ENCODE data around the gene LDLRAD4. TPM values are rescaled to one million over a fixed set of nuclear protein-coding genes. Genes with fewer than 3 reads are reported as not detected.

The LDLRAD4 gene
- polyA plus RNA-seq, 3 donors = 9.5 to 10.1 (median 9.6) TPM

DNA sequence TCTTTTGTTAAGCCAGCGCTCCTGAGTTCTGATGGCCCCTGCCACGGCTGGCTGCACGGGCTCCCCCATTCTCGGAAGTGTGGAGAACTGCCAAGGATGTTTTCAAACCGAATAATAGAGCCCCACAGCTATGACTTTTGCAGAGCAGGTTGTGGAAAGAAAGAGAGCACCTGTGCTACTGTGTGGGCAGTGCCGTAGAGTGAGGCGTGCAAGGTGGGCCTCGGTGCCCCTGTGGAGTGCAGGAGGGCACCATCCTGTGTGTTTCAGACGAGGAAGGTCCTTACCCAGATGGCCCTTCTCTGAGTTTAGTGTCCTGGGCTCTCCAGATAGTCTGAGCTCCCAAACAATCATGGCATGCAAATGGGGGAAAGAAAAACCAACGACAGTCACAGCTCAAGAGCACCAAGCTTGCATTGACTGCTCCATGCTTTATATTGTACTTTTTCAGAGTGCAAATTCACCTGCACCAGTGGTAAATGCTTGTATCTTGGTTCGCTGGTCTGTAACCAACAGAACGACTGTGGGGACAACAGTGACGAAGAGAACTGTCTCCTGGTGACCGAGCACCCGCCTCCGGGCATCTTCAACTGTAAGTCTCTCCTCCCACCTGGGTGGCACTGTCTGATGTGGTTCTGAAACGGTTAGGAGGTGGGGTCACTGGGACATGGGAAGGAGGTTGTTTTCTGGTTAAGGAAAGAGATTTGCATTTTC is 219.4 kb downstream of the LDLRAD4 start:
- no peak for DNase-seq (ENCODE audit: low read depth in 3 of 3, low spot score in 2 of 3)

DNA sequence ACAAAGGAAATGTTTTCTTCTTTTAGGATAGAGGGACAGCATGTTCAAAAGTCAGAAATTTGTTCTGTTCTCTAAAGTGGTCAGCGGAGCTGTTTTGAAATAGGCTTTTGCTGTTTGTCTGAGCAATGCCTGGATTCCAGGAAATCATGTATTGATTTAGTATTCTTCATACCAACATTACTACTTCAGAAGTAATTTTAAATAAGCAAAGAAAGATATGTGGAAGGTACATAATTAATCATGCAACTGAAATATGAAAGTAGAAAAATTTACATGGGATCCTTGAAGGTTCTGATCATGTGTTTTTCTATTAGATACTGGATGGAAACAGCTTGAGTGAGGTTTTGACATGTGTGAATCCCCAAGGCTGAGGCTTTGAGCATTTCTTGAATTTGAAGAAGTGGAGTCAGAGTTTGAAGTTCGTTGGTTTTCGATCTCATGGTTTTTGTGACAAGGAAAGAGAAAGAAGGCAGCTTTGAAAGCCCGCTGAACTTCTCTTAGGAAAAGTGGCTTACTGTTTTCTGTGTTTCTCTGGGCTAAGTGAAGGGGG is 220.0 kb downstream of the LDLRAD4 start:
- no peak for DNase-seq (ENCODE audit: low read depth in 3 of 3, low spot score in 2 of 3)

DNA sequence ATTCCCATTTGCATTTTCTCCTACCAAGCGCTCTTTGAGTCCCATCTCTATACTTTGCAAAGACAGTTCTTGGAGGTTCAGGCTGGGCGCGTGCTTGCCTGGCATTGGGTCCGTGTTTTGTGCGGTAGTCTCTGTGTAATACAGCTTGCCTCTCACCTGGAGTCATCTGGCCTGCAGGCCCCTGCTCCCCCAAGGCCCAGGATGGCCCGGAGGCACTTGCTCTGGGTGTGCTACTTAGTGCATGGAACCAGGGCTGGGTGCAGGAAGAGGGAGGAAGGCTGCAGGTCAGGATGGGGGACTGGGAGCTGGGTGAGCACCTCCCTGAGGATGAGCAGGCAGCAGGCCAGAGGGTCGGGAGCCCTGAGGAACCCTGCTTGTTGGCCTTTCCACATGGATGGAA is 220.9 kb downstream of the LDLRAD4 start:
- no peak for DNase-seq (ENCODE audit: low read depth in 3 of 3, low spot score in 2 of 3)

DNA sequence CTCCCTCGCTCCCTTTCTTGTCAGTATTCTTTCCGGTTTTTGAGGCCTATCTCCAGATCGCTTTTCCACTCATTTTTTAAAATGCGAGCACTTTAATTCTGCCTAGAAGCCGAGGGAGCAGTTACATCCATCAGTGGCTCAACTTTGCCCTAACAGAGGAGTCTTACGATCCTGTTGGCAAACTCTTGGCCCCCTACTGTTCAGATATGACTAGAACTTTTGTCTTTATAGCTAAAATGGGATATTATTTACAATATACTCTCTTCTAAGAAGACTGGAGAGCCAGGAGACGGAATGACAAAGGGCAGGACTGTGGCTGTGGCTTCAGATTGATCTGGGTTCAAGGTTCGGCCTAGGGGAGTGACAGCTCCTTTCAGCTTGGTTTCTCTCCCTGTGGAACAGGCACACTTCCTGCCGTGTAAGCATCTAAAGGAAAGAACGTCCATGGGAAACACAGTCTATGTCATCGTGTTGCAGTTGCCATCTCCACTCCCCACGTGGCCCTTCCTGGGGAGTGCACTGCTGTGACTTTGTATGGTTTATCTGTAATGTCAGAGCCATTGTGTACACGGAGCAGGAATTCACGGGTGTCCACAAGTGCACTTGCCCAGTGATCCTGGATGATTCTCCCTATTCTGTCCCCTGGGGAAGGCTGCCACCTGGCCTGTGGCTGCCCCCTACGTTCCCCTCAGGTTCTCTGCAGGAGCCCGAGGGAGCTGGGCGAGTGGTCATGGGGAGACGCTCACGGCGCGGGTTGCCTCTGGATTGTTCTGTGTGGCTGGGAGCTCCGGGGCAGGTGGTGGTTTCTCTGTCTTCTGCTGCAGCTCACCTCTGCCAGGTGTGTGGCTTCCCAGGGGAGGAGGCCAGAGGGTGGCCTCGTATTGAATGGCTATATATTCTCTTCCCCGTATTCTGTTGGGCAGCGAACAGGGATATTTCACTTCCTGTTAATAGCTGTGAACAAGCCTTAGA is 222.0 kb downstream of the LDLRAD4 start:
- no peak for DNase-seq (ENCODE audit: low read depth in 3 of 3, low spot score in 2 of 3)

DNA sequence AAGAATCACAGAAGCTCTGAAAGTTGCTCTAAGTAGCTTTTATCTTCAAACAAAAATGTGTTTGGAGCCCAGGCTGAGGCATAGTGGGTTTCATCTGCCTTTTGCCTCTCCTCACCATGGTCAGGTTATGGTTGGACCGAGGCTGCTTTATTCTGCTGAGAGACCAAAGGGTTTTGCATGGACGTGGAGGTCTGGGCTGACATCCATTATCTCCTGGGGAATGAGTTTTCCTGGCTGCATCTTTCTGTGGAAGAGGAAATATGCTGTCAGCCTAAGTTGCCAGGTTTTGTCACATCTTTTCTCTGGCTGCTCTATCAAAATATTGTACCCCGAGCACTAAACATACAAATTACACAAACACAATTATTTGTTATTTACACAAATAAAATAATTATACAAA is 223.2 kb downstream of the LDLRAD4 start:
- DNase-seq (ENCODE audit: low read depth in 3 of 3, low spot score in 2 of 3) = no peak

DNA sequence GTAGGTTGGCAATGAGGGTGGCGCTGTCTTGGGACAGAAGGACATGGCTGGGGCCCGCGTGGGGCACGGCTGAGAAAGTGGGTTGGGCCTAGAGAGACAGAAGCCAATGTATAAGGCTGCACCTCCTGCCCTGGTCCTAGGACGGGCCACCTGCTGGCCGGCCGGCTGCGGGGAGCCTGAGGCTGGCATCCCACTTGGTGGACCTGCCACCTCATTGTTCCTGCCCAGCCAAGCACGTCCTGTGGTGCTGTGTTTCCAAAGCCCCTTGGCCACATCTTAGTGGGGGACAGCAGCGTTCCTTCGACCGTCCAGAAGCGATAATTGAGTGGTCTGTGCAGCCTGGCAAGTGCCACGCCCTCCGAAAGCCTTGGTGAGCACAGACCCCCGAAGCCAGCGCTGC is 223.9 kb downstream of the LDLRAD4 start:
- no peak for DNase-seq (ENCODE audit: low read depth in 3 of 3, low spot score in 2 of 3)

DNA sequence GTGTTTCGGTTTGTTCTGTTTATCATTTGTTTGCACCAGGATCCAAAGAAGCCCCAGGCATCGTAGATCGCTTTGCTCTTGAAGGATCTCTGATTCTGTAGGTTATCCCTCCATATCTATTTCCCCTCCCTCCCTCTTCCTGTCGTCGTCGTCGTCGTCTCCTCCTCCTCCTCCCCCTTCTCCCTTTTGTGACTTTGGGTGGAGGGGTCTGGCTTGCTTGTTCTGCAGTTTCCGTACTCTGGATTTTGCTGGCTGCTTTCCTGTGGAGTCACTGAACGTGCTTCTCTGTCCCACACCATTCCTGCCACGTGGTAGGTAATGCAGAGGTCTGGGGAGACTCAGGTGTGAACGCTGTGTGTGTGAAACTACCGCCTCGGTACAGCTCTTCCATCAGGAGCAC is 225.0 kb downstream of the LDLRAD4 start:
- no peak for DNase-seq (ENCODE audit: low read depth in 3 of 3, low spot score in 2 of 3)

DNA sequence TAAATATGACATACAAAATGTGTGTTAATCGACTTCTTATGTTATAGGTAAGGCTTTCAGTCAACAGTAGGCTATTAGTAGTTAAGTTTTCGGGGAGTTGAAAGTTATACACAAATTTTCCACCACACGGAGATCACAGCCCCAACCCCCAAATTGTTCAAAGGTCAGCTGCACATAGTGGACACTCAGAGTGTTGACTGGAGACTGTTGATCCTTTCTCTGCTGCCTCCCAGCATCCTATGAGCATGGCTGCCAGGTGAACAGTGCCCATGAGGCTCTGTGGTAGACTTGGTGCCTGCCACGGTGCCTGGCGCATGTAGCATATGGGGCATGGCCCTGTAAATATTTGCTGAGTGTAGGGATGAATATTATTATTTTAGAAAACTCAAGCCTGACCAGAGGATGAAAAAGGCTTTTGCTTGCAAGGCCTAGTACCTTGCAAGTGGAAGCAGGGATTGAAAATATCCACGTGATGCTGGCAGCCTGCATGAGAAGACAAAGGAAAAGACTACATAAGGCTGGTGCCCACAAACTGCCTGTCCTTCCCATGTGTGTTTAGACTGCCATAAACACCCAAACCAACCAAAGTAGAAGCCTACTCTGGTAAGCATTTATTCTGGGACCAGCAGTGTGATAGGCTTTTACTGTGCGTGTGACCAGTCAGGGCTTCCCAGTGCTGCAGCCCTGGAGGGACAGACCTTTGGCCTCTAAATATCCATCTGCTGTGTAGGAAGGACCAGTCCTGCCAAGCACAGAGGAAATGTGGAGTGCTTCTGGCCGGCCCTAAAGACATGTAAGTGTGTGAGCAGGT is 226.1 kb downstream of the LDLRAD4 start:
- no peak for DNase-seq (ENCODE audit: low read depth in 3 of 3, low spot score in 2 of 3)

DNA sequence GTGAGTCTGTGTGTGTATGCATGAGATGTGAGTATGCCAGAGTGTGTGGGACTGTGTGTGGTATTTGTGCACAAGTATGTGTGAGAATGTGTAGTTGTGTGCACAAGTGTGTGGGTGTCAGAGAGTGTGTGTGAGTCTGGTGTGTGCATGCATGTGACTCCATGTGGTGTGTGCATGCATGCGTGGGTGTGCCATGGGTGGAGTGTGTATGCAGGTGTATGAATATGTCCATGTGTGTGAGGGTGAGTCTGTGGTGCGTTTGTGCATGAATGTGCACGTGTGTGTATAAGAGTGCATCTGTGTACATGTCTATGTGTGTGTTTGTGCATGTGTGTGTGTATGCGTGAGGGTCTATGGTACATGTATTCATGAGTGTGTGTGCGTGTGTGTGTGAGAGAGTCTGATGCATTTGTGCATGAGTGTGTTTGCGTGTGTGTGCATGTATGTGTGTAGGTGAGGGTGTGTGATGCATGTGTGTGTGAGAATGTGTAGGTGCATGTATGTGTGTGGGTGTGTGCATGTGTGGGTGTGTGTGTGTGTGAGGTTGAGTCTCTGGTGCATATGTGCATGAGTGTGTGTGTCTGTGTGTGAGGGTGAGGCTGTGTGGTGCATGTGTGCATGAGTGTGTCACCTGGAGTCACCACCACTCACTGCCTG is 226.8 kb downstream of the LDLRAD4 start:
- no peak for DNase-seq (ENCODE audit: low read depth in 3 of 3, low spot score in 2 of 3)

DNA sequence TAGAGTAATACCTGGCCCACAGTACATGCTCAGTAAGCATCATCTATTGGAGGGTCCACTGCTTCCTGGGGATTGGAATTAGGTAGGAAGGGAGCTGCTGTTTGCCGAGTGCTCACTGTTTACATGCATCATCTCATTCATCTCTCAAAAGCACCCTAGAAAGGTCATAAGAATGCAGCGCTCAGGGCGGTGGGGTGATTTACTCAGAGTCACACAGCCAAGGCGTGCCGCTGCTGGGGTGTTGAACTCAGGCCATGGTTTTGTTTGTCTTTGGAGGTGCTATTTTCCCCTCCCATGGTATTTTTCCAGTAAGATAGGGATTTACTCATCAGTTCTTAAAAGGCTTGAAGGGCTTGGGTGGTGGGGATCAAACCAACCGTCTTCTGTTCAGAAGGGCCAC is 227.5 kb downstream of the LDLRAD4 start:
- DNase-seq (ENCODE audit: low read depth in 3 of 3, low spot score in 2 of 3) = no peak

DNA sequence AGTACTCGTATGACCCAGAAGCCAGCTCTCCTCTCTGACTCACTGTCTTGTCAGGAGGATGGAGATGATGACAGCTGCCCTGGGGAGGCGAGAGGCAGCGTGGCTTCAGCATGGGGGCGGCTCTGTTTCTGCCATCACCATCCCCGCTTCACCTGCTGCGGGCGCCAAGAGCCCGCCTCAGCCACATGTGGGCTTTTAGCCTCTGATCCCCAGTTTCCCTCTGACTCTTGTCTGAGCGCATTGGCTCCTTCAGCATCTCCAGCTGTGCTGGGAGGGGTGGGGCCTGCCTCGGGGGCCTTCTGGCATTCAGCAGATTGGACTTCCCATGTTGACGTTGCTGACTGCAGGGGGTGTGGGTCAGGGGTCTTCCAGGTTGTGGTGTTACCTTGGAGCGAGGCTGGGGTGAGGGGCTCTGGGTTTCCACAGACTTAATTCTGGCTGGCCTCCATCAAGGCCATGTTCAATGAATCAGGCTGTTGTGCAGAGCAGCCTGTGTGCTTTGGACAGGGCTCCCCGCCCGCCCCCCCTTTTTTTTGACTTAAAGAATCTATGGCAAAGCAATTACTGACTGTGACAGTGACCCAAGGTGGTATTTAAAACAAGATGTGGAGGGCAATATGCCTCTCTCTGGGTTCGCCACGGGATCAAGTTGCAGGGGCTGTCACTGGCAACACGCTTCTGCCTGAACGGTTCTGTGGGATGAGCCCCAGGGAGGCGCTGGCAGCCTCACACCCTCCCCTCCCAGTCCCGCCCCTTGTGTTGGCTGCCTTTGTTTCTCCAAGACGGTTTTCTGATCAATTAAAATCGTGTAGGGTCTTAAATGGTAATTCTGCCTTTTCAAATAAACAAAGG is 228.3 kb downstream of the LDLRAD4 start:
- no peak for DNase-seq (ENCODE audit: low read depth in 3 of 3, low spot score in 2 of 3)

DNA sequence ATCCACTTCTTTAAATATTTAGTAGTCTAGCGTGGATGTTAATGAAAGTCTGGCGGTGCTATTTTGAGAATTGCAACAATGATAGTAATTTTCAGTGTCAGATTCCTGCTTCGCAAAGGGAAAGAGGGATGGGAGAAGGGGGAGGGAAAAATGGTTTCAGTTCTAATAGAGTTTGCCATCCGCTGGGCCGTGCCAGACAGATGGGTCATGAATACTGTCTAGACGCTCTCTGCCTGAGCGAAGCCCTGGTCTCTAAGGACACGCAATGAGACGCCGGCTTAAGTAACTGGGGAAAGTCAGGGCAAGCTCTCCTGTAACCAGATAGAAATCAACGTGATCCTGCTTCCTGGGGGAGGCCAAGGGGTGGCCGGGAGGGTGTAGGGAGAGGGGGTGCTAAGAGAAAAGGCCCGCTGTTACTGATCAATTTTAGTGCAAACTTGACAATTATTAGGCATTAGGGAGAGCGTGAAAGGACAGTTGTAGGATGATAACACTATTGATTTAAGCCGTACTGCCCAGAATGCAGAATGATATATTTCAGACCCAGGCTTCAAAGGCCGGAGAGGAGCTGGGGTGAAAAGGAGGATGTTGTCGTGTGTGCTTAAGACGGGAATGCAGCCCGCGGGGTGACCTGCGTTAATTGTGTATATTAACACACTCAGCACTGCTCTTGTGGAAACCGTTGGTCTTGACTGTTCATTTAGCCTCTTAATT is 229.2 kb downstream of the LDLRAD4 start:
- DNase-seq (ENCODE audit: low read depth in 3 of 3, low spot score in 2 of 3) = peak in 1 of 3 donors; percentile 31

DNA sequence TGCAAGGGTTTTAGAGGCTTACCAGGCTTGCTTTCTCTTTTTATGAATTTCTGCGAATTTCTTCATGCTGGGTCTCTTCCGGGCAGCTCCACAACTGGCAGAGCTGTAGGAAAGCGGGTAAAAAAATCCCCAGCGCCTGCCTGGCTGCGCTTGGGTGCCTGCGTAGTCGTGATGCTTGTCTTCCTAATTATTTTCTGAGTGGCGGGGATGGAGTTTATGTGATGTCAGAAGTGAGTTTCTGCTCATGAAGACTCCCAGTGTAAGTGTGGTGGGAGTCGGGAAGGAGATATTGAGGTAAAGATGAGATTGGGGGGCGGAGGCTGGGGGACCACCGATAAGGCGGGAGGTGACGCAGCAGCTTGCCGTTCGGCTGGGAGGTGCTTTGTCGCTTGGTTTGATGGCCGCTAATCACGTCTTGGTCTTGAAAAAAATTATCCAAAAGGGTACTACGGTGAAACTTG is 229.8 kb downstream of the LDLRAD4 start:
- no peak for DNase-seq (ENCODE audit: low read depth in 3 of 3, low spot score in 2 of 3)

DNA sequence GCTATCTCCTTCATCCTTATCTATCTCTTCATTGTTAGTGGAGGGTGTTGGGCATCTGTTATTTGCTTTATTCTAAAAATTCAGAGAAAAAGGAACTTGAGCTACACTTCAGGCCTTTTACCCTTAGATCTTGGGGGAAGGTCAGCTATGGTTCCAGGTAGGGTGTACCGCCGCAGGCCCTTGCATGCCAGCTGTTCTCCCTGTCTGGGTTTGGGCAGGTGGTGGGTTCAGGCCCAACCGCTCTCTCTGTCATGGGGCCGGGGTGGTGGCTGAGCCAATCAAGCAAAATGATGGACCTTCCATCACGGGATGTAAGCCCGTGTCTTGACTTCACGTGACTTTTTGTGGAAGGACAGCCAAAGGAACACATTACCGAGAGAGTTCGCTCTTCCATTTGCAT is 231.1 kb downstream of the LDLRAD4 start:
- no peak for DNase-seq (ENCODE audit: low read depth in 3 of 3, low spot score in 2 of 3)

DNA sequence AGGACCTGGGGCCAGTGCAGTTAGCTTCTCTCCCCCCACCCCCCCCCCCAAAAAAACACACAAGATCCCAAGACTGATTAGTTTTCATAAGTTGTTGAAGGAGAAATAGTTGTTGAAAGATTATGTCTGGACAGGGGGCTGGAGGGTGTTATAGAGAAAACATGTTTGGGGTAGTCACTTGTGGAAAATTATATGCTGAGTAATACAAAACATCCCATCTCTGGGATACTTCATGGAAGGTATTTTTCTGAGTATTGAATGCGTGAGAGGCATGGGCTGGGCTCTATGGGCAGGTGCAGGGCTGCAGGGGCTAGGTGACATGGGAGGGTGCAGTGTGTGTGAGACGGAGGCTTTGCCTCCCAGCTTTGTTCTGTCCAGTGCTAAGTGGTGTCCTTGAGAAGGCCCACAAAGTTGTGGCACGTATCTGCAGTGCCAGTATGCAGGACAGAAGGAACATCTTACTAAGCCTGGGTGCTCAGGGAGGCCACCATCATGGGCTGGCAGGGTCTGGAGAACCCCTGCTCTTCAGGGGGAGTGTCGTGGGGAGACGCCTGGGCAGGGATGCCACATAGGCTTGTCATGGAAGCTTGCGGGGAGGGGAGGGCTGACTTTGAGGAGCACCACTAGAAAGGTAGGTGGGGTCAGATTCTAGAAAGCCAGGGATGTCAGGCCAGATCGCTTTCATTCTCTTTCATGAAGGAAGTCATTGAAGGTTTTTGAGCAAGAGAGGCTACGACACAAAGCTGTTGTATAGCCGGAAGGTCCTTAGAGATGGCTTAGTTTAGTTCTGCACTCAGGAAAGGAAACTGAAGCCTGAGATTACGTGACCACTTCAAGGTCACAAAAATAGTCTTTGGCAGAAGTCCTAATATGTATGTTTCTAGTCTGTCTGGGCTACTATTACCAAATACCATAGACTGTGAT is 232.0 kb downstream of the LDLRAD4 start:
- DNase-seq (ENCODE audit: low read depth in 3 of 3, low spot score in 2 of 3) = no peak

DNA sequence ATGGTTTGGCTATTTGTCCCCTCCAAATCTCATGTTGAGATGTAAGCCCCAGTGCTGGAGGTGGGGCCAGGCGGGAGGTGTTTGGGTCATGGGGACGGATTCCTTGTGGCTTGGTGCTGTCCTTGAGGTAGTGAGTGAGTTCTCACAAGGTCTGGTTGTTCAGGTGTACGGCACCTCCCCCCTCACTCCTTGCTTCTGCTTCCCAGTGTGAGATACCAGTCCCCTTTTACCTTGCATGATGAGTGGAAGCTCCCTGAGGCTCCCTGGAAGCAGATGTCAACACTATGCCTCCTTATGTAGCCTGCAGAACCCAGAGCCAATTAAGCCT is 232.6 kb downstream of the LDLRAD4 start:
- DNase-seq (ENCODE audit: low read depth in 3 of 3, low spot score in 2 of 3) = no peak

DNA sequence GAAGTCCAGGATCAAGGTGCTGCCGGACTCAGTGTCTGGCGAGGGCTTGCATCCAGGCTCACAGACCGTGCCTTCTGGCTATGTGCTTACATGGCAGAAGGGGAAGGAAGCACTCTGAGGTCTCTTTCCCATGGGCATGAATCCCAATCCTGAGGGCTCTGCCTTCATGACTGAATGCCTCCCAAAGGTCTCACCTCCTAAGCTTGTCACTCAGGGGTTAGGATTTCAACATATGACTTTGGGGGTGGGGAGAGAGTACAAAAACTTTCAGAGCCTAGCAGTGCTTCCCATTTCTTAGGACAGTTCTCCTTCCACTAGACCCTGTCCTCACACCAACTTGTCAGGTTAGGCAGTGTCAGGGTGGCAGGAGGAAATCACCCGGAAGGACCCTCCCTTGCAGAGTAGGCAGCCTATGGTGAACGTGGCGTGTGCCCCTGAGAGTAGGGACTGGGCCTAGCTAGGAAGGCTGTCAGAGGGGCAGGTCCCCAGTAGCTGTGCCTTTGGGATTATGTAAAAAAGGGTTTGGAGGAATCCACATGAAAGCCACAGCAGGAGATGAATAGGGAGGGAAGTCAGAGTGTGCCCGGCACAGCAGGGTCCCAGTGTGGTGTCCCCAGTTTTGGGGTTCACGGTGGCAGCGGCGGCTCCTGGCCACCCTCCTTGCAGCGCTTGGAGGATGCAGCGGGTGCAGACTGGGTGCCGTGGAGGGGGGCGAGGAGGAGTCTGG is 233.3 kb downstream of the LDLRAD4 start:
- no peak for DNase-seq (ENCODE audit: low read depth in 3 of 3, low spot score in 2 of 3)

Data from right renal cortex interstitium (tissue), 3 donors.